ENCODE measurements around the gene CHAD.

DNA sequence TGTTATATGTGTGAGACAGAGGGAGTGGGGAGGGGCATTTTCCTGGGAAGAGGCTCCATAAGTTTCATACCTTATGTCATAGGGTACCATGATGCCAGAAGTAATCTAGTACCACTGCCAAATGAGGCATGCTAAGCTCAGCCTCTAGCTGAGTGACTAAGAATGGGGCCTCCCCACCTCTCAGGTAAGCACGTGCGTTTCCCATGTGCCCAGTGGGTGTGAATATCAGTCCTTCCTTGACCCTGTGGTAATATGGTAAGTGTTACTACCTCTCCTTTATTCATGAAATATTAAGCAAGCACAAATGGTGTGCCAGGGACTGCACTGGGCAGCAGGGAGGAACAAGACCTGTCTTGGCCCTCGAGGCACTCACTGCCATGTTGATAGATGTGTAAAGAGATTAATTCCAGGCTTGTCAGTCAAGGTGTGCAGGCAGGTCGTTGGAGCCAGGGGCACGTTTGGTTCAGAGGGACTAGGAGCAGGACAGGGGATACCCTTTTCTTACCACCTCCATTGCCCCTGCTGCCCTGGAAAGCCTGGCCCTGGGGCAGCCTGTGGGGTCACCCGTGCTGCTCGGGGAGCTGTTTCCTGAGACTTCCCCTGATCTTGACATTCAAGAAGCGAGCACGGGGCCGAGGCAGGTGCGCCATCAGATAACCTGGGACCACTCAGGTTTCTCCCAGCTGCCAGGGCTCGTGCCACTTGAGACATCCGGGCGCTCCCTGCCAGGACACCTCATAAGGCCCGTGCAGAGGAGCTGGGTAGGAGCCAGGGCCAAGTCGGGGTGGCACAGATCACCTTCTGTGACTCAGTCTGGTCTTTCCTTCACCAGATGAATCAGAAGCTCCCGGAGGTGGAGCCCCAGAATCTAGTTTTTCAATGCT is 18.8 kb upstream of the CHAD start:
- TF ChIP-seq POLR2A (IDR thresholded peaks at IDR 0.05; ENCODE audit: low read depth, low read length): no peak
- TF ChIP-seq POLR2AphosphoS5 (IDR thresholded peaks at IDR 0.05; ENCODE audit: insufficient read depth, low read depth, low read length): no peak
- TF ChIP-seq FOS (IDR thresholded peaks at IDR 0.05; ENCODE audit: borderline replicate concordance, insufficient read depth, low read length): no peak
- TF ChIP-seq, protein P1, sequence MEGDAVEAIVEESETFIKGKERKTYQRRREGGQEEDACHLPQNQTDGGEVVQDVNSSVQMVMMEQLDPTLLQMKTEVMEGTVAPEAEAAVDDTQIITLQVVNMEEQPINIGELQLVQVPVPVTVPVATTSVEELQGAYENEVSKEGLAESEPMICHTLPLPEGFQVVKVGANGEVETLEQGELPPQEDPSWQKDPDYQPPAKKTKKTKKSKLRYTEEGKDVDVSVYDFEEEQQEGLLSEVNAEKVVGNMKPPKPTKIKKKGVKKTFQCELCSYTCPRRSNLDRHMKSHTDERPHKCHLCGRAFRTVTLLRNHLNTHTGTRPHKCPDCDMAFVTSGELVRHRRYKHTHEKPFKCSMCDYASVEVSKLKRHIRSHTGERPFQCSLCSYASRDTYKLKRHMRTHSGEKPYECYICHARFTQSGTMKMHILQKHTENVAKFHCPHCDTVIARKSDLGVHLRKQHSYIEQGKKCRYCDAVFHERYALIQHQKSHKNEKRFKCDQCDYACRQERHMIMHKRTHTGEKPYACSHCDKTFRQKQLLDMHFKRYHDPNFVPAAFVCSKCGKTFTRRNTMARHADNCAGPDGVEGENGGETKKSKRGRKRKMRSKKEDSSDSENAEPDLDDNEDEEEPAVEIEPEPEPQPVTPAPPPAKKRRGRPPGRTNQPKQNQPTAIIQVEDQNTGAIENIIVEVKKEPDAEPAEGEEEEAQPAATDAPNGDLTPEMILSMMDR (IDR thresholded peaks at IDR 0.05; ENCODE audit: extremely low read depth in 1 of 2, insufficient read depth in 1 of 2, low read depth in 1 of 2, low read length in 2 of 2): no peak
- TF ChIP-seq, protein P2, sequence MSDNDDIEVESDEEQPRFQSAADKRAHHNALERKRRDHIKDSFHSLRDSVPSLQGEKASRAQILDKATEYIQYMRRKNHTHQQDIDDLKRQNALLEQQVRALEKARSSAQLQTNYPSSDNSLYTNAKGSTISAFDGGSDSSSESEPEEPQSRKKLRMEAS (IDR thresholded peaks at IDR 0.05; ENCODE audit: insufficient read depth, insufficient read length): no peak
- no peak for TF ChIP-seq MYC (IDR thresholded peaks at IDR 0.05; ENCODE audit: low read depth, low read length)
- TF ChIP-seq EZH2 (IDR thresholded peaks at IDR 0.05; ENCODE audit: borderline replicate concordance, low read depth, low read length, severe bottlenecking): no peak
